Heart left ventricle (tissue), 13 donors: ENCODE results near the gene CDC42.

Experiments
- CTCF ChIP-seq, 12 donors: fragments of 200-600 bp; sonication (generic) in 4 of 12; IDR thresholded peaks; one replicate each; pipeline versions ENCODE4 v1.5.0 to v1.8.0; 2018 to 2022; ENCODE audit warnings: antibody characterized with exemption in 12 of 12, mild to moderate bottlenecking in 5 of 12
- POLR2A ChIP-seq, 2 donors: fragments of 450-650 bp; IDR thresholded peaks; one replicate each; pipeline ENCODE4 v1.6.1; 2017; ENCODE audit warnings: antibody characterized with exemption in 2 of 2, mild to moderate bottlenecking in 2 of 2, moderate library complexity in 2 of 2
- donor health status: ischemic (EF 13 %, LVEDD 7.1; RV severe dilation, severe dysfunction).
- donor health status: DM: no; HTN: yes; CAD: no.
- donor health status: DM: no; HTN: no; CAD: no.
- donor health status: ischemic (EF 25% LVEDD 6.9; RV normal size, moderate dysfunction).
- donor health status: ischemic (EF 25% LVEDD 5.7; RV mildly dilated, moderate dysfunction).
- donor health status: ischemic (EF 35%, LVEDD 5.7; RV mildly dilated, moderate dysfunction).
- donor health status: nonischemic (EF 11% LVEDD 7.7; RV severe dilation, severe dysfunction).
- donor health status: DM: yes; HTN: yes; CAD: no.
- donor health status: PGD.
- donor health status: ischemic (EF 29% LVEDD 5.4; RV normal size, mild dysfunction).
- donor health status: nonischemic (EF 23%, LVEDD 6.1; RV moderate dilation, normal function).

- TF ChIP-seq CTCF (IDR thresholded peaks at IDR 0.05) (no peak), POLR2A (IDR thresholded peaks at IDR 0.05) (no peak)
Observed at GRCh38 chr1:22064751-22065402, 12.4 kb downstream of the CDC42 start.
